ENCODE measurements around the gene DLG5. TPM values are rescaled to one million over a fixed set of nuclear protein-coding genes. Genes with fewer than 3 reads are reported as not detected.

Gene DLG5
- total RNA-seq: 10.4 and 17.0 TPM in 2 replicates

GRCh38 chr10:77926566-77927401, at the start of gene DLG5:
Gene DLG5, minus strand, starts transcription at chr10:77926755. Its CDS starts 235 bp downstream, at chr10:77926520.

Small RNAs within 50 kb of the gene (small RNA-seq; reads per million reads assigned to genes)
- not detected for gene RF00017
- gene RN7SL284P: not detected
- not detected for gene RNU6-1266P

Other genes starting within 250 kb of the DLG5 start
- gene POLR3A, start 102.8 kb upstream of the DLG5 start, total RNA-seq: 19.9 and 20.9 TPM in 2 replicates
- 2,056 and 2,506 TPM in 2 replicates for gene RPS24, start 107.1 kb upstream of the DLG5 start, total RNA-seq